C4-2B (cell line): Measurements from ENCODE around the gene KASH5.
"Not testable (repeated sequence)": the region's sequence is repeated elsewhere in the genome, so short reads cannot be mapped to it uniquely, and the experiment has no call there.

Source experiments
- H3K27ac ChIP-seq: fragments of 450-650 bp; 2 replicates; pipeline ENCODE4 v1.5.1; 2017
- ZFX ChIP-seq: fragments of 450-650 bp; IDR thresholded peaks from 2 replicates; pipeline ENCODE4 v1.6.1; 2017
- TF ChIP-seq, protein P1 (sequence below): fragments of 450-650 bp; conservative IDR thresholded peaks from 2 replicates; pipeline ENCODE4 v1.5.1; 2017; ENCODE audit warnings: mild to moderate bottlenecking

The KASH5 gene

GRCh38 chr19:49363268-49364082 is 24.6 kb upstream of the KASH5 start, which contains the start of gene DKKL1:
DKKL1 (plus strand) TSS chr19:49363877; CDS start chr19:49363999, 122 bp downstream.
- TF ChIP-seq, protein P1, sequence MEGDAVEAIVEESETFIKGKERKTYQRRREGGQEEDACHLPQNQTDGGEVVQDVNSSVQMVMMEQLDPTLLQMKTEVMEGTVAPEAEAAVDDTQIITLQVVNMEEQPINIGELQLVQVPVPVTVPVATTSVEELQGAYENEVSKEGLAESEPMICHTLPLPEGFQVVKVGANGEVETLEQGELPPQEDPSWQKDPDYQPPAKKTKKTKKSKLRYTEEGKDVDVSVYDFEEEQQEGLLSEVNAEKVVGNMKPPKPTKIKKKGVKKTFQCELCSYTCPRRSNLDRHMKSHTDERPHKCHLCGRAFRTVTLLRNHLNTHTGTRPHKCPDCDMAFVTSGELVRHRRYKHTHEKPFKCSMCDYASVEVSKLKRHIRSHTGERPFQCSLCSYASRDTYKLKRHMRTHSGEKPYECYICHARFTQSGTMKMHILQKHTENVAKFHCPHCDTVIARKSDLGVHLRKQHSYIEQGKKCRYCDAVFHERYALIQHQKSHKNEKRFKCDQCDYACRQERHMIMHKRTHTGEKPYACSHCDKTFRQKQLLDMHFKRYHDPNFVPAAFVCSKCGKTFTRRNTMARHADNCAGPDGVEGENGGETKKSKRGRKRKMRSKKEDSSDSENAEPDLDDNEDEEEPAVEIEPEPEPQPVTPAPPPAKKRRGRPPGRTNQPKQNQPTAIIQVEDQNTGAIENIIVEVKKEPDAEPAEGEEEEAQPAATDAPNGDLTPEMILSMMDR = no peak
- no peak for TF ChIP-seq ZFX
- H3K27ac ChIP-seq = peak within 1 kb of the TSS; percentile 78

- TF ChIP-seq ZFX = no peak
- TF ChIP-seq, protein P1 = no peak
- peak overlapping the region; percentile 51 for H3K27ac ChIP-seq
Observed at GRCh38 chr19:49364083-49364737, 23.8 kb upstream of the KASH5 start.

DNA sequence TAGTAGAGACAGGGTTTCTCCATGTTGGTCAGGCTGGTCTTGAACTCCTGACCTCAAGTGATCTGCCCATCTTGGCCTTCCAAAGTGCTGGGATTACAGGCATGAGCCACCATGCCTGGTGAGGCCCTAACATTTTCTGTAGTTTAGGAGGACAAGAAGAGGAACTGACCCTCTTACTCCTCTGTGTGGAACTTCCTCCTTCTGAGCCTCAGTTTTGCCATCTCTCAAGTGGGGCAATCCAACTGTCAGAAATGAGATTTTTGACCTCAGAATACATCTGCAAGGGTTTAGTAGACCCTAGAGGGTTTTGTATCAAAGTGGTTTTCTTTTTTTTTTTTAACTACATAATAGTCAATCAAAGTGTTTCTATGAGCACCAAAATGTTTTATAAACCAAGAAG is 21.9 kb upstream of the KASH5 start:
- H3K27ac ChIP-seq = no peak overlapping the region
- no peak for TF ChIP-seq ZFX
- TF ChIP-seq, protein P1 = no peak

- no peak overlapping the region for H3K27ac ChIP-seq
- TF ChIP-seq, protein P1 = no peak
- no peak for TF ChIP-seq ZFX
Observed at GRCh38 chr19:49368711-49369358, 19.2 kb upstream of the KASH5 start.

- TF ChIP-seq, protein P1 = no peak
- TF ChIP-seq ZFX = no peak
- H3K27ac ChIP-seq = no peak overlapping the region
Observed at GRCh38 chr19:49371184-49371583, 16.9 kb upstream of the KASH5 start.

GRCh38 chr19:49373174-49373573 is 14.9 kb upstream of the KASH5 start:
- H3K27ac ChIP-seq = not testable (repeated sequence)

DNA sequence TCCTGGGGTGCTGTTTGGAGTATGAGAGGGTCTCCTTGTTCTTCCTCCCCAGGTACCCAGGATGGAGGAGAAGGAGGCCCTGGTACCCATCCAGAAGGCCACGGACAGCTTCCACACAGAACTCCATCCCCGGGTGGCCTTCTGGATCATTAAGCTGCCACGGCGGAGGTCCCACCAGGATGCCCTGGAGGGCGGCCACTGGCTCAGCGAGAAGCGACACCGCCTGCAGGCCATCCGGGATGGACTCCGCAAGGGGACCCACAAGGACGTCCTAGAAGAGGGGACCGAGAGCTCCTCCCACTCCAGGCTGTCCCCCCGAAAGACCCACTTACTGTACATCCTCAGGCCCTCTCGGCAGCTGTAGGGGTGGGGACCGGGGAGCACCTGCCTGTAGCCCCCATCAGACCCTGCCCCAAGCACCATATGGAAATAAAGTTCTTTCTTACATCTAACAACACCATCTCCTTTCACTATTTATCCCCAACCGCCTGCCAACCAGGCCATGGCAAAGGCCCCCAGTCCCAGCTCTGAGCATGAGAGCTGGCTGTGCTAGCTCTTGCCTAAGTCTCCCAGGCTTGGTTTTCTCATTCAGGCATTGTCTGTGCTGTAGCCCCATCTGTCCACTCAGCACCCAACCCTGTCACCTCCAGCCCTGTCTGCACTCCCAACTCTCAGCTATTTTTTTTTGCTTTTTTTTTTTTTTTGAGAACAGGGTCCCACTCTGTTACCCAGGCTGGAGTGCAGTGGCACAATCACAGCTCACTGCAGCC is 13.2 kb upstream of the KASH5 start:
- H3K27ac ChIP-seq = no peak overlapping the region
- no peak for TF ChIP-seq ZFX
- TF ChIP-seq, protein P1 = no peak
